ENCODE measurements around the gene ACBD6.

The ACBD6 gene

GRCh38 chr1:180311011-180311730 lies 191.2 kb downstream of the ACBD6 start:
- no peak for TF ChIP-seq JUND (IDR thresholded peaks at IDR 0.05; ENCODE audit: low read depth)
- in situ Hi-C loops (cut with HindIII; ENCODE audit: low pct_unique_long_range_greater_than_20kb, low sequenced_read_pairs) = no loop called here
- DNase-seq (ENCODE audit: low read depth in 1 of 2, low spot score in 1 of 2) = peak in 1 of 2 experiments; percentile 12

- no peak for DNase-seq (ENCODE audit: low read depth in 1 of 2, low spot score in 1 of 2)
- no peak for TF ChIP-seq JUND (IDR thresholded peaks at IDR 0.05; ENCODE audit: low read depth)
- in situ Hi-C loops (cut with HindIII; ENCODE audit: low pct_unique_long_range_greater_than_20kb, low sequenced_read_pairs) = no loop called here
Measured at GRCh38 chr1:180310095-180310494, 192.3 kb downstream of the ACBD6 start.

- DNase-seq (ENCODE audit: low read depth in 1 of 2, low spot score in 1 of 2) = no peak
- TF ChIP-seq JUND (IDR thresholded peaks at IDR 0.05; ENCODE audit: low read depth) = no peak
- in situ Hi-C loops (cut with HindIII; ENCODE audit: low pct_unique_long_range_greater_than_20kb, low sequenced_read_pairs) = no loop called here
Measured at GRCh38 chr1:180309338-180309737, 193.0 kb downstream of the ACBD6 start.

GRCh38 chr1:180301135-180301742 lies 201.1 kb downstream of the ACBD6 start:
- no peak for TF ChIP-seq JUND (IDR thresholded peaks at IDR 0.05; ENCODE audit: low read depth)
- no peak for DNase-seq (ENCODE audit: low read depth in 1 of 2, low spot score in 1 of 2)
- in situ Hi-C loops (cut with HindIII; ENCODE audit: low pct_unique_long_range_greater_than_20kb, low sequenced_read_pairs) = no loop called here

GRCh38 chr1:180299479-180300221 lies 202.7 kb downstream of the ACBD6 start:
- in situ Hi-C loops (cut with HindIII; ENCODE audit: low pct_unique_long_range_greater_than_20kb, low sequenced_read_pairs) = no loop called here
- no peak for TF ChIP-seq JUND (IDR thresholded peaks at IDR 0.05; ENCODE audit: low read depth)
- no peak for DNase-seq (ENCODE audit: low read depth in 1 of 2, low spot score in 1 of 2)

GRCh38 chr1:180295999-180296398 lies 206.4 kb downstream of the ACBD6 start:
- no peak for TF ChIP-seq JUND (IDR thresholded peaks at IDR 0.05; ENCODE audit: low read depth)
- in situ Hi-C loops (cut with HindIII; ENCODE audit: low pct_unique_long_range_greater_than_20kb, low sequenced_read_pairs) = no loop called here
- no peak for DNase-seq (ENCODE audit: low read depth in 1 of 2, low spot score in 1 of 2)

- no peak for DNase-seq (ENCODE audit: low read depth in 1 of 2, low spot score in 1 of 2)
- in situ Hi-C loops (cut with HindIII; ENCODE audit: low pct_unique_long_range_greater_than_20kb, low sequenced_read_pairs) = no loop called here
- no peak for TF ChIP-seq JUND (IDR thresholded peaks at IDR 0.05; ENCODE audit: low read depth)
Measured at GRCh38 chr1:180294711-180295110, 207.7 kb downstream of the ACBD6 start.

GRCh38 chr1:180291004-180291403 lies 211.4 kb downstream of the ACBD6 start:
- no peak for TF ChIP-seq JUND (IDR thresholded peaks at IDR 0.05; ENCODE audit: low read depth)
- DNase-seq (ENCODE audit: low read depth in 1 of 2, low spot score in 1 of 2) = no peak

GRCh38 chr1:180290265-180291001 lies 211.9 kb downstream of the ACBD6 start:
- no peak for DNase-seq (ENCODE audit: low read depth in 1 of 2, low spot score in 1 of 2)
- in situ Hi-C loops (cut with HindIII; ENCODE audit: low pct_unique_long_range_greater_than_20kb, low sequenced_read_pairs) = no loop called here
- TF ChIP-seq JUND (IDR thresholded peaks at IDR 0.05; ENCODE audit: low read depth) = no peak

More at GRCh38 chr1:180291004-180291403, 211.4 kb downstream of the ACBD6 start:
- in situ Hi-C loops (cut with HindIII; ENCODE audit: low pct_unique_long_range_greater_than_20kb, low sequenced_read_pairs) = no loop called here

- in situ Hi-C loops (cut with HindIII; ENCODE audit: low pct_unique_long_range_greater_than_20kb, low sequenced_read_pairs) = no loop called here
- DNase-seq (ENCODE audit: low read depth in 1 of 2, low spot score in 1 of 2) = no peak
- no peak for TF ChIP-seq JUND (IDR thresholded peaks at IDR 0.05; ENCODE audit: low read depth)
Measured at GRCh38 chr1:180288940-180289339, 213.4 kb downstream of the ACBD6 start.

GRCh38 chr1:180287988-180288705 lies 214.2 kb downstream of the ACBD6 start:
- no peak for DNase-seq (ENCODE audit: low read depth in 1 of 2, low spot score in 1 of 2)
- in situ Hi-C loops (cut with HindIII; ENCODE audit: low pct_unique_long_range_greater_than_20kb, low sequenced_read_pairs) = no loop called here
- no peak for TF ChIP-seq JUND (IDR thresholded peaks at IDR 0.05; ENCODE audit: low read depth)

GRCh38 chr1:180286417-180286816 lies 216.0 kb downstream of the ACBD6 start:
- in situ Hi-C loops (cut with HindIII; ENCODE audit: low pct_unique_long_range_greater_than_20kb, low sequenced_read_pairs) = no loop called here
- no peak for TF ChIP-seq JUND (IDR thresholded peaks at IDR 0.05; ENCODE audit: low read depth)
- DNase-seq (ENCODE audit: low read depth in 1 of 2, low spot score in 1 of 2) = no peak

All from T47D (cell line).